ENCODE measurements around the gene DKK3. TPM values are rescaled to one million over a fixed set of nuclear protein-coding genes. Genes with fewer than 3 reads are reported as not detected.
A peak's percentile ranks its signal among the peaks of the same experiment; 100 is the strongest.

The DKK3 gene
- polyA plus RNA-seq, 6 donors from 2014 or later: not detected

- Mint-ChIP-seq H3K9me3 (peaks cover 0 to 1% (median 0%) of the 10 kb centered on the region in 7 donors), H3K36me3 (no peaks in the 10 kb centered on the region), H3K27me3 (peaks cover 15 to 20% (median 17%) of the 10 kb centered on the region in 3 donors), H3K27ac (peak overlapping the region in 1 of 6 donors; percentile 77), H3K4me1 (no peaks in the 10 kb centered on the region), H3K4me3 (no peak overlapping the region)
- DNase-seq: no peak
- no peak for ATAC-seq (ENCODE audit: low read depth in 2 of 2)
Observed at GRCh38 chr11:11989774-11990744, 18.4 kb downstream of the DKK3 start.

DNA sequence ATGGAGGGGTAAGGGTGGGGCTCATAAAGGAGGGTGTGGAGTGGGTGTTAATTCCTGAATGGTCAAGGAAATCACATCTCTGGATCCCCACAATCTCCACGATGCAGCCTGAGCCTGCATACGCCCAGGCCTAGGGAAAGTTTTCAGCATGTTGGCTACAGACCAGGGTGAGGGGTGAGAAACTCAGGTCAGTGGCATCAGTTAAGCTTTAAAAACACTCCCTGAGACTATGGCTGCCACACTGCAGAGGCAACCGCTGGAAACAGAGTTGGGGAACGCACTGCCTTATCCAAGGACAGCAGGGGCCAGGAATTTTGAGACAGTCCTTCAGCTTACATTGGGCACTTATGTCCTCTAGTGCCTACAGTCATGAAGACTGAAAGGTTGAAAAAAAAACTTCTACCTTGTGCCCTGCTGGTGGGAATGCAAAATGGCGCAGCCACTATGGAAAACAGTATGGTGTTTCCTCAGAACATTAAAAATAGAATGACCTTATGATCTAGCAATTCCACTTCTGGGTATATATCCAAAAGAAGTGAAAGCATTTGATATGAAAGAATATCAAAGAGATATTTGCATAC lies 19.7 kb downstream of the DKK3 start:
- H3K9me3 Mint-ChIP-seq: peaks cover 0 to 1% (median 0%) of the 10 kb centered on the region in 7 donors

GRCh38 chr11:11988099-11988651 lies 20.3 kb downstream of the DKK3 start:
- Mint-ChIP-seq H3K9me3 (peaks cover 0 to 1% (median 0%) of the 10 kb centered on the region in 7 donors), H3K36me3 (no peaks in the 10 kb centered on the region), H3K4me3 (no peak overlapping the region), H3K27ac (no peak overlapping the region), H3K4me1 (no peaks in the 10 kb centered on the region), H3K27me3 (peaks cover 9 to 15% (median 10%) of the 10 kb centered on the region in 3 donors)
- ATAC-seq (ENCODE audit: low read depth in 2 of 2) (no peak), DNase-seq (no peak)

More for the DNA sequence above, 19.7 kb downstream of the DKK3 start:
- DNase-seq (no peak), ATAC-seq (ENCODE audit: low read depth in 2 of 2) (no peak)
- Mint-ChIP-seq H3K4me1 (no peaks in the 10 kb centered on the region), H3K27ac (no peak overlapping the region), H3K36me3 (no peaks in the 10 kb centered on the region), H3K4me3 (no peak overlapping the region), H3K27me3 (peaks cover 9 to 15% (median 13%) of the 10 kb centered on the region in 3 donors)

GRCh38 chr11:11987503-11988022 lies 20.9 kb downstream of the DKK3 start:
- Mint-ChIP-seq H3K9me3 (peaks cover 0 to 1% (median 0%) of the 10 kb centered on the region in 7 donors), H3K36me3 (no peaks in the 10 kb centered on the region), H3K4me3 (peak overlapping the region in 1 of 8 donors; percentile 22), H3K27ac (no peak overlapping the region), H3K4me1 (no peaks in the 10 kb centered on the region), H3K27me3 (peaks cover 10 to 15% (median 10%) of the 10 kb centered on the region in 3 donors)
- no peak for ATAC-seq (ENCODE audit: low read depth in 2 of 2)
- DNase-seq: no peak

DNA sequence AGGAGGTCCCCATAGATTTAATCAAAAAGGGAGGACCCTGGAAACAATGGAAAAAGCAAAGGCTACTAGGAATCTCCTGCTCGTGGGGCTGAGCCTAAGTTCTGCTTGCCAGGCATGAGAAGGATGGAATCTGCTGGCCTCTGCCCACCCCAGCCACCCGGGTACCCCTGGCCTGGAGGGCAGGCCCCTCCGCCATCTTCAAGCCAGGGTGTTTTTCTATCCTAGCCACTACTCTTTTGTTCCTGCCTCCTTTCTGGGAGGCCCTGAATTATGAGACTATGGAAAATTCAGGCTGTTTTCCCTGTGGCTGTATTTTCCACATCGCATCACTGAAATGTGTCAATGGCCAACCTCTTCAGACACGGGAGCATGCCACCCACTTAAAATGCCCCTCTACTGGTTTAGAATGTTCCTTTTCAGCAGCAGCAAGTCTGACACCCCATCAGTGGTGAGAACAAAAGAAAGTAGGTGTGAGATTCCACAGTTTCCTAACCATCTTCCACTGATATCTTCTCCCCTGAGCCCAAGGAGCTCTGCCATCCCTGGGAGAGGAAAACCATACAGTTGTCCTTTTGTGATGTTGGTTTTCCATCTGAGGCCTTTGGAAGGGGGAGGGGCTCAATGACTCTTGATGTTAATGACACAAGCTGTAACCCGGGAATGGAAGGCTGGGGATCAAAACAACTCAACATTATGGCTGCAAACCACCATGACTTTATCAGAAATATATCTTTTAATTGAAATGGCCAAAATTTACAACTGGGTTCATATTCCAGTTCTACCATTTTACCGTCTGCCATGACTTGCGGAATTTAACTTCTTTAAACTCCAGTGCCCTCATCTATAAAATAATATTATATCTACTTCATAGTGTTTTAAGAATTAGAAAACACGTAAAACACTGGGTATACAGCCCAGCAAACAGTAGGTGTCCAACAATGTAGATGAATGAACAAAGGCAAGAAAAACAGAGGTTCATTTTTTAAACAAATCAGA lies 22.2 kb downstream of the DKK3 start:
- no peaks in the 10 kb centered on the region for H3K4me1 Mint-ChIP-seq
- no peak for ATAC-seq (ENCODE audit: low read depth in 2 of 2)

DNA sequence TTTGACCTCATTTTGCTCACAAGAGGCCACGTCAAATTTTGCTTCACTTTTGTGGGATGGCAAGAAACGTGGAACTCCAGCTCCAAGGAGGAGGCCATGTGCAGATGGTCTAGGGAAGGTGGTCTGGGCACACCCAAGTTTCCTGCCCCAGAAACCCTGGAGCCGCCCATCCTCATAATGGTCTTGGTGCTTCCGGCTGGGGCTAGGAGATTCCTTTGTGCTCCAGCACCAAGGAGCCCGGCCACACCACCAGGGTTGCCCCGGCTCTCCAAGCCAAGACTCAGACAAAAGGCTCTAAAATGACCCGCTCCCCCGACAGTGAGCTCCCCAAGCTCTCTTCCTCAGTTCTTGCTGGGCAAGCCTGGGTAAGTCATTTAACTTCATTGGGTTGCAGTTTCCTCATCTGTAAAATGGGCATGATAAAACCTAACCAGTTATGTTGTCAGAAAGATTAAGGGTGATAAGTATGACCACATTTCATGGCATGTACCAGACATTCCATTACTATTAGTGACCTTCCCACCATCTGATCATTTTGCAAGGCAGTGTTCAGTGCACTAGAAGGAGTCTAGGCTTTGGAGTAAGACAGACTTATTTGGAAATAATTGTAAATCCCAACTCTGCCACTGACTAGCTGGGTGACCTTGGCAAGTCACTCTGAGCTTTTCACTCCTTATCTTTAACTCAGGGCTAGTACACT lies 23.3 kb downstream of the DKK3 start:
- no peak overlapping the region for H3K27ac Mint-ChIP-seq
- no peak overlapping the region for H3K4me3 Mint-ChIP-seq
- no peak for ATAC-seq (ENCODE audit: low read depth in 2 of 2)
- no peaks in the 10 kb centered on the region for H3K36me3 Mint-ChIP-seq
- peaks cover 5 to 26% (median 14%) of the 10 kb centered on the region in 3 donors for H3K27me3 Mint-ChIP-seq
- H3K9me3 Mint-ChIP-seq: peaks cover 0 to 3% (median 0%) of the 10 kb centered on the region in 7 donors
- DNase-seq: no peak
- H3K4me1 Mint-ChIP-seq: no peaks in the 10 kb centered on the region

More for the DNA sequence above, 22.2 kb downstream of the DKK3 start:
- Mint-ChIP-seq H3K9me3 (peaks cover 0 to 1% (median 0%) of the 10 kb centered on the region in 7 donors), H3K27ac (no peak overlapping the region), H3K27me3 (peaks cover 4 to 23% (median 11%) of the 10 kb centered on the region in 3 donors), H3K36me3 (no peaks in the 10 kb centered on the region), H3K4me3 (no peak overlapping the region)
- DNase-seq: no peak

GRCh38 chr11:11984563-11984962 lies 23.9 kb downstream of the DKK3 start:
- Mint-ChIP-seq H3K27ac (no peak overlapping the region), H3K4me1 (no peaks in the 10 kb centered on the region), H3K4me3 (peak overlapping the region in 1 of 8 donors; percentile 65), H3K9me3 (peaks cover 0 to 3% (median 0%) of the 10 kb centered on the region in 7 donors), H3K27me3 (peaks cover 4 to 31% (median 18%) of the 10 kb centered on the region in 3 donors), H3K36me3 (no peaks in the 10 kb centered on the region)
- DNase-seq: no peak
- ATAC-seq (ENCODE audit: low read depth in 2 of 2): no peak

- Mint-ChIP-seq H3K9me3 (peaks cover 0 to 3% (median 1%) of the 10 kb centered on the region in 7 donors), H3K4me1 (peaks cover under 1 to 2% (median 1%) of the 10 kb centered on the region in 3 donors), H3K4me3 (no peak overlapping the region), H3K27me3 (peaks cover 4 to 32% (median 18%) of the 10 kb centered on the region in 3 donors), H3K27ac (no peak overlapping the region), H3K36me3 (peaks cover 0 to 3% of the 10 kb centered on the region in 2 donors)
- no peak for DNase-seq
- no peak for ATAC-seq (ENCODE audit: low read depth in 2 of 2)
Observed at GRCh38 chr11:11983427-11983826, 25.0 kb downstream of the DKK3 start.

DNA sequence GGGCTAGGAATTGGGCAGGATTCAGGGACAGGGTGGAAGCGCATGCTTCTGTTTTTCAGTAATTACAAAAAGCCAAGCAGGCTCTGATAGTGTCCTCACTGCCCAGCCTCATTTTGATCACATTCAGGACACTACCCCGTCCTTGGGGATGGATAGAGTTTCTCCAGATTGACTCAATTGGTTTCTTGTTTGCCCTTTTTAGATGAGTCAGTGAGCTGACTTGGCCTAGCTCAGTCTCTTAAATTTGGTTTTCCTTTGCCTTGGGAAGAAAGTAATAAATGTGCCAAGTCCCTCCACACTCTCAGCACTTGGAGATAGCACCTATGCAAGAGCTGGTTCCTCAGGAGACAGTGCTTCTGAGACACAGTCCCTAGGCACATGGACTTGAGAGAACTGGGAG lies 25.5 kb downstream of the DKK3 start:
- H3K27ac Mint-ChIP-seq: no peak overlapping the region
- no peak for ATAC-seq (ENCODE audit: low read depth in 2 of 2)
- peaks cover 4 to 32% (median 18%) of the 10 kb centered on the region in 3 donors for H3K27me3 Mint-ChIP-seq
- no peak for DNase-seq
- no peak overlapping the region for H3K4me3 Mint-ChIP-seq
- H3K4me1 Mint-ChIP-seq: peaks cover 3 to 7% (median 4%) of the 10 kb centered on the region in 3 donors
- peaks cover 0 to 8% of the 10 kb centered on the region in 2 donors for H3K36me3 Mint-ChIP-seq
- H3K9me3 Mint-ChIP-seq: peaks cover 0 to 7% (median 3%) of the 10 kb centered on the region in 7 donors

DNA sequence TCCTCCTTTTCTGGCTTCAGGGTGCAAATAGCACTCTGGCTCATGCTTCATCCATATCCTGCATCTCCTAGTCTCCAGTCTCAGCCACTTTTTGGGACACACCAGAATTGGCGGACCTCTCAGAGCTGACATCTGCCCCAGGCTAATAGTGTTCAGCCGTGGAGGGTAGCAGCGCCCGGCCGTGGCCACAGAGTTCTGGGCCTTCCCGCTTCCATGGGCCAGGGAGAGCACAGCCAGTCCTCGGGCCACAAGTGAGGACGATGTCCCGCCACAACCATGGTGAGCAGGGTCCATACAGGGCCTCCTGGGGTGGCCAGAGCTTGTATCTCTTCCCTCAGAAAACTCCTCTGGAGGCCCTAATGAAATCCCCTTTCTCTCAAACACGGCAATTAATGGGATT lies 26.0 kb downstream of the DKK3 start:
- Mint-ChIP-seq H3K9me3 (peaks cover 0 to 7% (median 3%) of the 10 kb centered on the region in 7 donors), H3K4me1 (peaks cover 3 to 7% (median 4%) of the 10 kb centered on the region in 3 donors), H3K4me3 (no peak overlapping the region), H3K27ac (no peak overlapping the region), H3K36me3 (peaks cover 0 to 8% of the 10 kb centered on the region in 2 donors), H3K27me3 (peaks cover 4 to 33% (median 18%) of the 10 kb centered on the region in 3 donors)
- DNase-seq (no peak), ATAC-seq (ENCODE audit: low read depth in 2 of 2) (no peak)

DNA sequence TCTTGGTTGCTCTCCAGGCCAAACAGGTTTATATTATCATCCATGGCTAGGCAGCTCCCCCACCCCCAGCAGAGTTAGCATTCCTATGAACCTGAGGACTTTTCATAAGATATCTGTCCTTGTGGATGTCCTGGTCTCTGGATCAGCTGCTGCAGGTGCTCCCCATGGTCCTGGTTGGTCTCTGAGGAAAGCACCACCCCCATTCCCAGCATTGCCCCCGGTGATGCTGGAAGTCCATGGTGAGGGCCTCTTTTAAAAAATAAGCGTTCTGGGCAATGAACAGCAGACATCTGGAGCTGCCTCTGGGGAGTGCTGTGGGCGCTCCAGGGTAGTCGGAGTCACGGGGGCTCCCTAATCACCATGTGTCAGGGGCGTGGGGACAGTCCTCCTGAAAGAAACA lies 26.6 kb downstream of the DKK3 start:
- peaks cover 0 to 8% of the 10 kb centered on the region in 2 donors for H3K36me3 Mint-ChIP-seq
- H3K4me3 Mint-ChIP-seq: no peak overlapping the region
- DNase-seq: no peak
- H3K27me3 Mint-ChIP-seq: peaks cover 4 to 39% (median 18%) of the 10 kb centered on the region in 3 donors
- peak overlapping the region in 1 of 6 donors; percentile 19 for H3K27ac Mint-ChIP-seq
- peaks cover 0 to 7% (median 3%) of the 10 kb centered on the region in 7 donors for H3K9me3 Mint-ChIP-seq
- peaks cover 3 to 7% (median 4%) of the 10 kb centered on the region in 3 donors for H3K4me1 Mint-ChIP-seq
- no peak for ATAC-seq (ENCODE audit: low read depth in 2 of 2)

DNA sequence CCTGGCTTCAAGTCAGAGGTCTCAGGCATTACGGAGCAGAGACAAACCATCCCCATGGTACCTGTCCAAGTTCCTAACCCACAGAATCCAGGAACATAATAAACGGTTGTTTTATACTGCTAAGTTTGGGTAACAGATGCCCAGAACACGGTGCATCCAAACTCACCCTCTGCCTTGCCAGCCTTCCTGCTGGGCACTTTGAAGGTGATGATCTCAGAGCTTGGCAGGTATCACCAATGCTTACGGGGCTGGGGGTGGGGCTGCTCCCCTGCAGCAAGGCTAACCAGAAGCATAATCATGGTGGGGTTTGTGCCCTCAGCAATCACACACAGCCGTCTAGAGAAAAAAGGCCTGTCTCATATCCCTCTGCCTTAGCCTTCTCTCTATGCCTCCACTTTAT lies 27.1 kb downstream of the DKK3 start:
- Mint-ChIP-seq H3K36me3 (peaks cover 0 to 8% of the 10 kb centered on the region in 2 donors), H3K27ac (no peak overlapping the region), H3K9me3 (peaks cover 0 to 7% (median 3%) of the 10 kb centered on the region in 7 donors), H3K27me3 (peaks cover 4 to 39% (median 19%) of the 10 kb centered on the region in 3 donors), H3K4me3 (no peak overlapping the region), H3K4me1 (peaks cover 3 to 7% (median 4%) of the 10 kb centered on the region in 3 donors)
- no peak for ATAC-seq (ENCODE audit: low read depth in 2 of 2)
- DNase-seq: no peak
